GM12875 (cell line): ENCODE results near the gene AFDN.
A peak's percentile ranks its signal among the peaks of the same experiment; 100 is the strongest.

Experiments used
- H3K4me3 ChIP-seq: one replicate; pipeline ENCODE4 v1.5.1; 2011; ENCODE audit warnings: low read depth, low read length, control low read depth
- CTCF ChIP-seq: IDR thresholded peaks from 2 replicates; pipeline ENCODE4 v1.5.1; 2011; ENCODE audit warnings: low read depth, mild to moderate bottlenecking, control low read depth, inconsistent platforms, low read length, moderate library complexity, borderline replicate concordance; ENCODE audit not compliant: insufficient read depth

AFDN gene

GRCh38 chr6:167819576-167819975, 7.1 kb upstream of the AFDN start:
- no peak for TF ChIP-seq CTCF
- no peak overlapping the region for H3K4me3 ChIP-seq

GRCh38 chr6:167820681-167821080, 6.0 kb upstream of the AFDN start:
- H3K4me3 ChIP-seq = no peak overlapping the region
- no peak for TF ChIP-seq CTCF

GRCh38 chr6:167824591-167825331, 1.9 kb upstream of the AFDN start:
- no peak overlapping the region for H3K4me3 ChIP-seq
- TF ChIP-seq CTCF = no peak

GRCh38 chr6:167825332-167826229, 1.1 kb upstream of the AFDN start:
- H3K4me3 ChIP-seq = peak overlapping the region; percentile 78
- no peak for TF ChIP-seq CTCF

- TF ChIP-seq CTCF = peak; percentile 65
- peak overlapping the region; percentile 78 for H3K4me3 ChIP-seq
Measured at GRCh38 chr6:167826230-167826895, 348 bp upstream of the AFDN start.

- peak overlapping the region; percentile 51 for H3K4me3 ChIP-seq
- no peak for TF ChIP-seq CTCF
Measured at GRCh38 chr6:167827583-167828324, 1.0 kb downstream of the AFDN start.
